Stimulated activated CD4-positive, alpha-beta T cell treated with anti-CD3 and anti-CD28 coated beads, Interleukin-15, amount 100 ng/mL, for 1 hour (primary cell): Measurements from ENCODE around the gene SNX15.

Experiments used
- DNase-seq, 2 donors: peaks; one replicate each; pipeline ENCODE4 v3.0.0-alpha.2; 2020; ENCODE audit warnings: low read depth in 1 of 2, low spot score in 1 of 2

The SNX15 gene

GRCh38 chr11:65055538-65055937 lies 28.3 kb downstream of the SNX15 start:
- DNase-seq = no peak

GRCh38 chr11:65056999-65057398 lies 29.8 kb downstream of the SNX15 start:
- no peak for DNase-seq

- no peak for DNase-seq
Measured at GRCh38 chr11:65057526-65057925, 30.3 kb downstream of the SNX15 start.

GRCh38 chr11:65058012-65058411 lies 30.8 kb downstream of the SNX15 start:
- DNase-seq = no peak

GRCh38 chr11:65058419-65059054 lies 31.3 kb downstream of the SNX15 start, which contains the start of gene NAALADL1:
TSS of gene NAALADL1 (minus strand) at chr11:65058553. CDS start at chr11:65058521, 32 bp downstream.
- DNase-seq = no peak

GRCh38 chr11:65059523-65059922 lies 32.3 kb downstream of the SNX15 start:
- no peak for DNase-seq

GRCh38 chr11:65059959-65060824 lies 33.0 kb downstream of the SNX15 start:
- no peak for DNase-seq

- no peak for DNase-seq
Measured at GRCh38 chr11:65060913-65061408, 33.7 kb downstream of the SNX15 start.

- DNase-seq = no peak
Measured at GRCh38 chr11:65063532-65063931, 36.3 kb downstream of the SNX15 start.

- no peak for DNase-seq
Measured at GRCh38 chr11:65064847-65065240, 37.6 kb downstream of the SNX15 start.

GRCh38 chr11:65065851-65066250 lies 38.6 kb downstream of the SNX15 start:
- DNase-seq = no peak

- no peak for DNase-seq
Measured at GRCh38 chr11:65066315-65066714, 39.1 kb downstream of the SNX15 start.

GRCh38 chr11:65066805-65067291 lies 39.6 kb downstream of the SNX15 start:
- no peak for DNase-seq

GRCh38 chr11:65067446-65067845 lies 40.2 kb downstream of the SNX15 start:
- DNase-seq = no peak

GRCh38 chr11:65069217-65069616 lies 42.0 kb downstream of the SNX15 start:
- DNase-seq = no peak

- no peak for DNase-seq
Measured at GRCh38 chr11:65071907-65072630, 44.8 kb downstream of the SNX15 start.

GRCh38 chr11:65072631-65072966 lies 45.4 kb downstream of the SNX15 start:
- no peak for DNase-seq

- DNase-seq = no peak
Measured at GRCh38 chr11:65077451-65077850, 50.2 kb downstream of the SNX15 start.

GRCh38 chr11:65078151-65078550 lies 50.9 kb downstream of the SNX15 start:
- peak; percentile 54 to 59 for DNase-seq

- DNase-seq = no peak
Measured at GRCh38 chr11:65078786-65079342, 51.6 kb downstream of the SNX15 start.

GRCh38 chr11:65083134-65083833 lies 56.0 kb downstream of the SNX15 start:
- no peak for DNase-seq
